HepG2 (cell line): Measurements from ENCODE around the gene ANKRD40. TPM values are rescaled to one million over a fixed set of nuclear protein-coding genes. Genes with fewer than 3 reads are reported as not detected.
A peak's percentile ranks its signal among the peaks of the same experiment; 100 is the strongest.

Experiments used
- ATF7-NPFF ChIP-seq: sonication (generic); formaldehyde crosslinking; IDR thresholded peaks from 2 replicates; pipeline ENCODE4 v1.8.1; 2023; ENCODE audit warnings: mild to moderate bottlenecking, low read depth, missing genetic modification reagents, moderate library complexity
- MAFF ChIP-seq: IDR thresholded peaks from 2 replicates; pipeline ENCODE4 v1.6.1; 2011; ENCODE audit warnings: low read depth, low read length, improper control_type of control experiment
- MED1 ChIP-seq: sonication (generic); formaldehyde crosslinking; IDR thresholded peaks from 2 replicates; pipeline ENCODE4 v1.4.0; 2020; ENCODE audit warnings: missing genetic modification reagents
- MXD1 ChIP-seq: sonication (generic); formaldehyde crosslinking; IDR thresholded peaks from 2 replicates; pipeline ENCODE4 v1.4.0; 2020; ENCODE audit warnings: mild to moderate bottlenecking, missing genetic modification reagents
- MXD4 ChIP-seq: IDR thresholded peaks from 2 replicates; pipeline ENCODE4 v1.6.1; 2016; ENCODE audit warnings: mild to moderate bottlenecking, missing biosample characterization, missing genetic modification reagents
- NFRKB ChIP-seq: fragments of 450-650 bp; IDR thresholded peaks from 2 replicates; pipeline ENCODE4 v1.6.1; 2017
- SCMH1 ChIP-seq: sonication (generic); formaldehyde crosslinking; IDR thresholded peaks from 2 replicates; pipeline ENCODE4 v1.9.0; 2021; ENCODE audit warnings: missing genetic modification reagents, mild to moderate bottlenecking, borderline replicate concordance
- TOE1 ChIP-seq: sonication (generic); formaldehyde crosslinking; IDR thresholded peaks from 2 replicates; pipeline ENCODE4 v1.4.0; 2020; ENCODE audit warnings: mild to moderate bottlenecking, missing genetic modification reagents
- ZBTB1 ChIP-seq: sonication (generic); formaldehyde crosslinking; IDR thresholded peaks from 2 replicates; pipeline ENCODE4 v1.4.0; 2020; ENCODE audit warnings: missing genetic modification reagents, borderline replicate concordance
- ZMAT3 ChIP-seq: sonication (generic); formaldehyde crosslinking; conservative IDR thresholded peaks from 2 replicates; pipeline ENCODE4 v1.7.0; 2021; ENCODE audit warnings: missing genetic modification reagents
- ZNF256 ChIP-seq: sonication (generic); formaldehyde crosslinking; conservative IDR thresholded peaks from 2 replicates; pipeline ENCODE4 v1.4.0; 2020; ENCODE audit warnings: missing genetic modification reagents
- ZNF276 ChIP-seq: sonication (generic); formaldehyde crosslinking; IDR thresholded peaks from 2 replicates; pipeline ENCODE4 v1.4.0; 2020; ENCODE audit warnings: mild to moderate bottlenecking, low read depth, missing genetic modification reagents
- ZNF281 ChIP-seq: sonication (generic); formaldehyde crosslinking; IDR thresholded peaks from 2 replicates; pipeline ENCODE4 v1.4.0; 2020; ENCODE audit warnings: missing genetic modification reagents, borderline replicate concordance
- ZNF543 ChIP-seq: sonication (generic); formaldehyde crosslinking; IDR thresholded peaks from 2 replicates; pipeline ENCODE4 v1.4.0; 2020; ENCODE audit warnings: mild to moderate bottlenecking, missing genetic modification reagents
- ZNF567 ChIP-seq: sonication (generic); formaldehyde crosslinking; IDR thresholded peaks from 2 replicates; pipeline ENCODE4 v1.8.1; 2023; ENCODE audit warnings: mild to moderate bottlenecking, missing genetic modification reagents, borderline replicate concordance
- ZNF746 ChIP-seq: sonication (generic); formaldehyde crosslinking; IDR thresholded peaks from 2 replicates; pipeline ENCODE4 v1.8.0; 2022; ENCODE audit warnings: mild to moderate bottlenecking, missing genetic modification reagents
- ZNF776 ChIP-seq: sonication (generic); formaldehyde crosslinking; IDR thresholded peaks from 2 replicates; pipeline ENCODE4 v1.4.0; 2020; ENCODE audit warnings: mild to moderate bottlenecking, missing genetic modification reagents
- ZSCAN25 ChIP-seq: sonication (generic); formaldehyde crosslinking; IDR thresholded peaks from 2 replicates; pipeline ENCODE4 v1.8.0; 2022; ENCODE audit warnings: mild to moderate bottlenecking, missing genetic modification reagents
- polyA plus RNA-seq, 8 experiments: library from polyadenylated mRNA; depleted of rRNA in 3 of 8; stranded (reverse) in 7 of 8; unstranded in 1 of 8; fragments of >200 nt; fragmentation: Illumina TruSeq in 4 of 8; extraction: Trizol in 4 of 8; gene quantifications; 2 replicates each; pipeline versions ENCODE4 v1.2.1 to v1.2.3, GENCODE V29; 2011 to 2016; ENCODE audit warnings: low read depth in 4 of 8, missing spikeins in 1 of 8, mixed read lengths in 1 of 8; ENCODE audit not compliant: insufficient read depth in 1 of 8
- total RNA-seq, 5 experiments: library from RNA; depleted of rRNA; stranded (reverse); fragments of >200 nt; fragmentation: Illumina TruSeq; extraction: Trizol; gene quantifications; 2 replicates each; pipeline ENCODE4 v1.2.3, GENCODE V29; 2016; ENCODE audit warnings: low read depth in 1 of 5
- TF ChIP-seq, protein P1 (sequence below): sonication (generic); formaldehyde crosslinking; IDR thresholded peaks from 2 replicates; pipeline ENCODE4 v1.4.0; 2020; ENCODE audit warnings: missing genetic modification reagents
- TF ChIP-seq, protein P2 (sequence below): IDR thresholded peaks from 2 replicates; pipeline ENCODE4 v1.6.1; 2018; ENCODE audit warnings: missing genetic modification reagents, mild to moderate bottlenecking, missing compliant biosample characterization

ANKRD40 gene
- total and polyA plus RNA-seq, 2 of the 13 experiments (the other 11 are each of a cell fraction or from before 2014, with no cell fraction given), result 35.0 to 46.4 TPM

- no peak for TF ChIP-seq MAFF
- no peak for TF ChIP-seq ZNF281 (CRISPR knock-in tag)
- TF ChIP-seq MED1 (CRISPR knock-in tag), result peak; percentile 63
- no peak for TF ChIP-seq ZNF256 (CRISPR knock-in tag)
- TF ChIP-seq, protein P1, sequence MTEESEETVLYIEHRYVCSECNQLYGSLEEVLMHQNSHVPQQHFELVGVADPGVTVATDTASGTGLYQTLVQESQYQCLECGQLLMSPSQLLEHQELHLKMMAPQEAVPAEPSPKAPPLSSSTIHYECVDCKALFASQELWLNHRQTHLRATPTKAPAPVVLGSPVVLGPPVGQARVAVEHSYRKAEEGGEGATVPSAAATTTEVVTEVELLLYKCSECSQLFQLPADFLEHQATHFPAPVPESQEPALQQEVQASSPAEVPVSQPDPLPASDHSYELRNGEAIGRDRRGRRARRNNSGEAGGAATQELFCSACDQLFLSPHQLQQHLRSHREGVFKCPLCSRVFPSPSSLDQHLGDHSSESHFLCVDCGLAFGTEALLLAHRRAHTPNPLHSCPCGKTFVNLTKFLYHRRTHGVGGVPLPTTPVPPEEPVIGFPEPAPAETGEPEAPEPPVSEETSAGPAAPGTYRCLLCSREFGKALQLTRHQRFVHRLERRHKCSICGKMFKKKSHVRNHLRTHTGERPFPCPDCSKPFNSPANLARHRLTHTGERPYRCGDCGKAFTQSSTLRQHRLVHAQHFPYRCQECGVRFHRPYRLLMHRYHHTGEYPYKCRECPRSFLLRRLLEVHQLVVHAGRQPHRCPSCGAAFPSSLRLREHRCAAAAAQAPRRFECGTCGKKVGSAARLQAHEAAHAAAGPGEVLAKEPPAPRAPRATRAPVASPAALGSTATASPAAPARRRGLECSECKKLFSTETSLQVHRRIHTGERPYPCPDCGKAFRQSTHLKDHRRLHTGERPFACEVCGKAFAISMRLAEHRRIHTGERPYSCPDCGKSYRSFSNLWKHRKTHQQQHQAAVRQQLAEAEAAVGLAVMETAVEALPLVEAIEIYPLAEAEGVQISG, result 0 out of 2 replicates have a peak, but pooled peaks have one; percentile 40
- no peak for TF ChIP-seq ZNF746 (CRISPR knock-in tag)
- no peak for TF ChIP-seq SCMH1
- TF ChIP-seq ATF7-NPFF (CRISPR knock-in tag), result no peak
- no peak for TF ChIP-seq TOE1
- no peak for TF ChIP-seq NFRKB
- no peak for TF ChIP-seq ZNF543 (CRISPR knock-in tag)
- TF ChIP-seq ZNF567 (CRISPR knock-in tag), result no peak
- no peak for TF ChIP-seq ZMAT3
- TF ChIP-seq, protein P2, sequence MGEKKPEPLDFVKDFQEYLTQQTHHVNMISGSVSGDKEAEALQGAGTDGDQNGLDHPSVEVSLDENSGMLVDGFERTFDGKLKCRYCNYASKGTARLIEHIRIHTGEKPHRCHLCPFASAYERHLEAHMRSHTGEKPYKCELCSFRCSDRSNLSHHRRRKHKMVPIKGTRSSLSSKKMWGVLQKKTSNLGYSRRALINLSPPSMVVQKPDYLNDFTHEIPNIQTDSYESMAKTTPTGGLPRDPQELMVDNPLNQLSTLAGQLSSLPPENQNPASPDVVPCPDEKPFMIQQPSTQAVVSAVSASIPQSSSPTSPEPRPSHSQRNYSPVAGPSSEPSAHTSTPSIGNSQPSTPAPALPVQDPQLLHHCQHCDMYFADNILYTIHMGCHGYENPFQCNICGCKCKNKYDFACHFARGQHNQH (CRISPR knock-in tag), result peak; percentile 45; the same call in 1 of the 2 replicates
- TF ChIP-seq ZSCAN25 (CRISPR knock-in tag), result peak; percentile 82; the same call in 1 of the 2 replicates
- TF ChIP-seq ZBTB1 (CRISPR knock-in tag), result no peak
- TF ChIP-seq MXD1 (CRISPR knock-in tag), result no peak
- TF ChIP-seq ZNF776, result no peak
- TF ChIP-seq MXD4 (CRISPR knock-in tag), result no peak
- no peak for TF ChIP-seq ZNF276 (CRISPR knock-in tag)
Measured at GRCh38 chr17:50681263-50682200, 26.2 kb downstream of the ANKRD40 start (continued).
